ENCODE measurements around the gene CAMK1D.

Gene CAMK1D

DNA sequence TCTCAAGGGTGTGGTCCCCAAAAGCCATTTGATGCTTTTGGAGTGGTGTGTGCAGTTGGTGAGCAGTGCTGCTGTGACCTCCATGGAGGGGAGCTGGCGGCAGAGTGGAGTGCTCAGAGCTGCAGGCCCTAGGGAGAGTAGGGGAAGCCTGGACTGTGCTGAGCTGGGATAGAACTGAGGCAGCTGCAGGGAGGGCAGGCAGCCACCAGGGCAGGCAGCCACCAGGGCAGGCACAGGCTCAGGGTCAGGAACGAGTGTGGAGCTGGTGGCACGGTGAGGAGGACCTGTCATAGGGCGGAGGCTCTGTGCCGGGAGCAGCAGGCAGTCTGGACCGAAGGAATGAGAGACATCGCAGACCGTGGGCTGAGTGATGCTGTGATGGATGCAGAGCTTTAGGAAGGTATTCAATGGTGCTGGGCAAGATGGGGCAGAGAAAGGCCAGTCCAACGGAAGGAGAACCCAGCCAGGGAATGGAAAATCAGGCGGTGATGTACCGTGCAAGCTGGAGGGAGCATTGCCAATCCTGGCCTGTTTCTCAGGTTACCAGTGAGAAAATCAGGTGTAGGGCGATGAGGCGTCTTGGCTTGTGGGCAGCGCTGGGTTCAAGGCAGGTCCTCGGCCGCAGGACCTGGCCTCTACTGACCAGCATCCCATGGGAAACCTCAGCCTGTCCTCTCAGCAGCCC, 152.6 kb downstream of the CAMK1D start:
- TF ChIP-seq, protein P1, sequence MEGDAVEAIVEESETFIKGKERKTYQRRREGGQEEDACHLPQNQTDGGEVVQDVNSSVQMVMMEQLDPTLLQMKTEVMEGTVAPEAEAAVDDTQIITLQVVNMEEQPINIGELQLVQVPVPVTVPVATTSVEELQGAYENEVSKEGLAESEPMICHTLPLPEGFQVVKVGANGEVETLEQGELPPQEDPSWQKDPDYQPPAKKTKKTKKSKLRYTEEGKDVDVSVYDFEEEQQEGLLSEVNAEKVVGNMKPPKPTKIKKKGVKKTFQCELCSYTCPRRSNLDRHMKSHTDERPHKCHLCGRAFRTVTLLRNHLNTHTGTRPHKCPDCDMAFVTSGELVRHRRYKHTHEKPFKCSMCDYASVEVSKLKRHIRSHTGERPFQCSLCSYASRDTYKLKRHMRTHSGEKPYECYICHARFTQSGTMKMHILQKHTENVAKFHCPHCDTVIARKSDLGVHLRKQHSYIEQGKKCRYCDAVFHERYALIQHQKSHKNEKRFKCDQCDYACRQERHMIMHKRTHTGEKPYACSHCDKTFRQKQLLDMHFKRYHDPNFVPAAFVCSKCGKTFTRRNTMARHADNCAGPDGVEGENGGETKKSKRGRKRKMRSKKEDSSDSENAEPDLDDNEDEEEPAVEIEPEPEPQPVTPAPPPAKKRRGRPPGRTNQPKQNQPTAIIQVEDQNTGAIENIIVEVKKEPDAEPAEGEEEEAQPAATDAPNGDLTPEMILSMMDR (IDR thresholded peaks at IDR 0.05; ENCODE audit: low read depth, low read length) = no peak
- no peak for DNase-seq (ENCODE audit: low read depth in 2 of 2)
- H3K4me3 ChIP-seq (replicated peaks in 1 of 2; ENCODE audit: low read depth in 2 of 2, low read length in 2 of 2) = no peak overlapping the region

DNA sequence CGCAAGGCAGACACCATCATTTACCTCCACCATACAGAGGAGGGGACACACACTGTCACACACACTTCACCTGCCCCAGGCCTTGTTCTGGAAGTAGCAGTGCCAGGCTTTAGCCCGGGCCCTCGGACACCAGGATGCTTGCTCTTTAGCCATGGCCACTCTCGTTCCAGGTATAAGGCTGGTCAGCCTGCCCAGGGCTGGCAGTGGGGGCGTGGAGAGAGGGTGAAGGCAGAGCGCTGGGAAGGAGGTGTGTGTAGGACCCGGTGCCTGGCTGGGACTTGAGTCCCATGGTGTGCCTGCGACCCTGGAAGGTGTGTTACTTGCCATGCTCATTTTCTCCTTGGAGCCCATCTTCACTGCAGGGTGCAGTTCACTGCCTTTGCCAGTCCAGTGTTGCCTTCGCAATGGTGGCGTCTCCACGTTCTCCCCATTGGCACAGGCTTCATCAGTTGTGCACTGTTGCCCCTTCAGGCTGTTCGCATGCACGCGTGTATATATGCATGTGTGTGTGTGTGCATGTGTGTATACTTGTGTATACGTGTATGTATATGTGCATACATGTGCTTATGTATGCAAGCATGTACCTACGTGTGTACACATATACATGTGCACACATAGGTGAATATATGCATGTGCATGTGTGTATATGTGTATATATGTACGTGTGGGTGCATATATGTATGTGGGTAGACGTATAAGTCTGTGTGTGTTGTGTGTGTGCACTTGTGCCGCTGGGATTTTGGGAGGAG, 153.4 kb downstream of the CAMK1D start:
- no peak overlapping the region for H3K4me3 ChIP-seq (replicated peaks in 1 of 2; ENCODE audit: low read depth in 2 of 2, low read length in 2 of 2)

DNA sequence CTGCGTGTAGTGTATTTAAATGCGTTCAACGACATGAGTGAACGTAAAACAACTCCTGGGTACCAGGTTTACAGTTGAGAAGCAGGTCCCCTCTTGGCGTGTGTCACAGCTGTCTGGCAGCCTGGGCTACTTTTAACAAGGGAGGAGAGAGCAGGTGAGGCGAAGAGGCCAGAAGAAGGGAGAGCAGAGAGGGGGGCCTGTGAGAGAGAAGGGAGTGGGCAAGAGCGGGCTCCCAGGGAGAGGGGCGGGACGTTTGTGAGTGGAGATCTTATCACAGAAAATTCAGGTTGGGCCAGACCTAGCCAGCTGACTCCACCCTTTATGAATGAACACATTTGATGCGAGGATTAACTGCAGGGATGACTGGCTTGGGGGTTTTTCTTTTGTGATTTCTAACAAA, 154.0 kb downstream of the CAMK1D start:
- H3K4me3 ChIP-seq (replicated peaks in 1 of 2; ENCODE audit: low read depth in 2 of 2, low read length in 2 of 2) = no peak overlapping the region
- no peak for DNase-seq (ENCODE audit: low read depth in 2 of 2)
- TF ChIP-seq, protein P1 (IDR thresholded peaks at IDR 0.05; ENCODE audit: low read depth, low read length) = no peak

More for the DNA sequence above, 153.4 kb downstream of the CAMK1D start:
- TF ChIP-seq, protein P1 (IDR thresholded peaks at IDR 0.05; ENCODE audit: low read depth, low read length) = no peak
- no peak for DNase-seq (ENCODE audit: low read depth in 2 of 2)

DNA sequence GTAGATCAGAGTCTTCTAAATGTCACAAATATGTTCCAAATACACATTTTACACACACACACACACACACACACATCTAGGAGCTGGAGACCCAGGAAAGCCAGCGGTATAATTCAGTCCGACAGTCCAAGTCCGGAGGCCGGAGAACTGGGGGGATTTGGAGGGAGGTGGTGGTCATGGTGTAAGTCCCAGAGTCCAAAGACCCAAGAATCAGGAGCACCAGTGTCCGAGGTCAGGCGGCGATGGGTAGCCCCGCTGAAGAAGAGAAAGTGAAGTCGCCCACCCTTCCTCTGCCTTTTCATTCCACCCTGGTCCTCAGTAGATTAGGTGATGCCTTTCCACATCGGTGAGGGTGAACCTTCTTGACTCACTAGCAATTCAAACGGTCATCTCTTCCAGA, 154.8 kb downstream of the CAMK1D start:
- no peak overlapping the region for H3K4me3 ChIP-seq (replicated peaks in 1 of 2; ENCODE audit: low read depth in 2 of 2, low read length in 2 of 2)
- TF ChIP-seq, protein P1 (IDR thresholded peaks at IDR 0.05; ENCODE audit: low read depth, low read length) = no peak
- DNase-seq (ENCODE audit: low read depth in 2 of 2) = no peak

DNA sequence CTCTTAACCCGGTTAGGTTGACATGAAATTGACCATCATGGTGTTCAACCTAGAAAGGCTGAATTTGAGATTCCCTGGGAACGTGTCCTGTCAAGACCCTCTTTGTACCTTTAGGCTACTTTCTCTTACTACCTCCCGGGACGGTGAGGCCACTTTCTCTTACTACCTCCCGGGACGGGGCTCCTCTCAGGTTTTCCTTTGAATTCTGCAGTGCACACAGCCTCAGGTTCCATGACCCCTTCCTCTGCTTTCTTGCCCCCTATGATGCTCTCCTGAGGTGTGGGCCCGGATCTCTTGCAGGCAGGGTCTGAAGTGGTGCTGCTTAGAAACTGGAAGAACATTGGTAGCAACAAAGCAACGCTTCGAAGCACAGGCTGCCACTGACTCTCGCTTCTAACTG, 155.3 kb downstream of the CAMK1D start:
- DNase-seq (ENCODE audit: low read depth in 2 of 2) = no peak
- TF ChIP-seq, protein P1 (IDR thresholded peaks at IDR 0.05; ENCODE audit: low read depth, low read length) = no peak
- no peak overlapping the region for H3K4me3 ChIP-seq (replicated peaks in 1 of 2; ENCODE audit: low read depth in 2 of 2, low read length in 2 of 2)

DNA sequence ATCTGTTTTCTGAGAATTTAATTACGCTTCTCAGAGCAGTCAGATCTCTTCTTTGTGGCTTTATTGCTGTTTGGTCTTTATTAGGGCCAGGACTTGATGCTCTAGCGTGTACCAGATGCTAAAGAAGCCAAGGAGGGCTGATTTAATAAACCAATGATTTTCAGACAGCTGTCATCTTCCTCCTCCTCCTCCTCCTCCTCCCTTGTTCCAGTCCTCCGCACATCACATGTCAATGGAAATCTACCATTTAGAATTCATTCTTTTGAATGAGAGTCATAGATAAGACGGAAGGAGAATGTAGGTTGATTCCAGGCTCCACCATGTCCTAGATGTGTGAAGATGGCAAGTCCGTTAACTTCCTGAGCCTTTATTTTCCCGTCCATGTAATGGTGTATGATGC, 156.3 kb downstream of the CAMK1D start:
- no peak overlapping the region for H3K4me3 ChIP-seq (replicated peaks in 1 of 2; ENCODE audit: low read depth in 2 of 2, low read length in 2 of 2)
- DNase-seq (ENCODE audit: low read depth in 2 of 2) = no peak
- TF ChIP-seq, protein P1 (IDR thresholded peaks at IDR 0.05; ENCODE audit: low read depth, low read length) = no peak
